22Rv1 (cell line): ENCODE data around the gene CST1.
"Not testable (repeated sequence)": the region's sequence is repeated elsewhere in the genome, so short reads cannot be mapped to it uniquely, and the experiment has no call there.

Experiments
- H3K27ac ChIP-seq: fragments of 450-650 bp; 2 replicates; pipeline ENCODE4 v1.5.1; 2017
- CTCF ChIP-seq: fragments of 450-650 bp; IDR thresholded peaks from 2 replicates; pipeline ENCODE4 v1.5.1; 2017; ENCODE audit warnings: mild to moderate bottlenecking
- ZFX ChIP-seq: fragments of 450-650 bp; IDR thresholded peaks from 2 replicates; pipeline ENCODE4 v1.6.1; 2017; ENCODE audit warnings: antibody characterized with exemption, borderline replicate concordance

Gene CST1

GRCh38 chr20:23727016-23727415 is 23.7 kb downstream of the CST1 start:
- H3K27ac ChIP-seq: no peak overlapping the region
- TF ChIP-seq CTCF: no peak
- no peak for TF ChIP-seq ZFX

DNA sequence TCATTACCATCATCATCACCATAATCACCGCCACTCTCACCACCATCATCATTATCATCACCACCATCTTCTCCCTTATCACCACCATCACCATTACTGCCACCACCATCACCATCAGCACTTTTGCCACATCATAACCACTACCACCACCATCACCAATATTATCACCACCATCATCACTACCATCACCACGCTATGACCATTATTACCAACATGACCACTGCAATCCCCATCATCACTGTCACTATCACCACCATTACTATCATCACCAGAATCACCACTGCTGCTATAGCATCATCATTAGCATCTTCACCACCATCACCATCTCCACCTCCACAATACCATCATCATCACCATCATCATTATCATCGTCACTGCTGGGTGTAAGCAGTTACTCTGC is 25.6 kb downstream of the CST1 start:
- TF ChIP-seq ZFX: no peak
- TF ChIP-seq CTCF: no peak
- H3K27ac ChIP-seq: no peak overlapping the region

GRCh38 chr20:23723659-23724307 is 27.0 kb downstream of the CST1 start:
- H3K27ac ChIP-seq: not testable (repeated sequence)
- TF ChIP-seq CTCF: peak; percentile 77

DNA sequence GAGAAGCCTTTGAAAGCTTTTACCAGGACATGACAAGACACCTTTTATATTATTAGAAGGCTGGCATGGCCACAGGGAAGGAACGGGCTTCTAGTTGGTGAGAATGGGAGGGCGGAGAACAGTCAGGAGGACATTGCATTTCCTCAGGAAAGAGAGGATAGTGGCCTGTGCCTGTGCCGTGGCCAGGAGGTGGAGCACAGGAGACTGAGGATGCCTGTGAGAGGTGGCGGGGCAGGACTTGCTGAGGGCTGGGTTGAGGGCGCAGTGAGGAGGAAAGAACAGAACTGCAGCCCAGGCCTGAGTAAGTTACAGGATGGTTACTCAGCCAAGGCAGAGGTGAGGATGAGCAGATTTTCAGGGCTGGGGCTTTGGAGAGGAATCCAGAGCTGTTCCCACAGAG is 27.9 kb downstream of the CST1 start:
- not testable (repeated sequence) for H3K27ac ChIP-seq

DNA sequence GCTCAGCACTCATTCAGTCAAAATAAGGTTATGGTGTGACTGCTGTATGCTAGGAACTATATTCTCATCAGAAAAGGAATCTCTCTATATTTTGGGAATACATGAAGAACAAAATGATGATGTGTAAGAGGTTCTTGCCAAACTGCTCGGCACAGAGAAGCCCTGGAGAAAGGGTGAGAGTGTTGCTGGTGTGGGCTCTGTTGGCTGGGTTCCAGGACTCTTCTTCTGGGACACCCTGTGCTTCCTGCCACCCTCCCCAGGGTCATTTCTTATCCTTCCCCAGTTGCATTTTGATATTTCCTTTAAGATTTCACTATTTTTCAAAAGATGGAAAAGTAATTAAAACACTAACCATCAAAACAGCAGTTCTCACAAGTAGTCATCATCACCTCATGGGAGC is 28.8 kb downstream of the CST1 start:
- TF ChIP-seq CTCF (no peak), ZFX (no peak)
- H3K27ac ChIP-seq: no peak overlapping the region

DNA sequence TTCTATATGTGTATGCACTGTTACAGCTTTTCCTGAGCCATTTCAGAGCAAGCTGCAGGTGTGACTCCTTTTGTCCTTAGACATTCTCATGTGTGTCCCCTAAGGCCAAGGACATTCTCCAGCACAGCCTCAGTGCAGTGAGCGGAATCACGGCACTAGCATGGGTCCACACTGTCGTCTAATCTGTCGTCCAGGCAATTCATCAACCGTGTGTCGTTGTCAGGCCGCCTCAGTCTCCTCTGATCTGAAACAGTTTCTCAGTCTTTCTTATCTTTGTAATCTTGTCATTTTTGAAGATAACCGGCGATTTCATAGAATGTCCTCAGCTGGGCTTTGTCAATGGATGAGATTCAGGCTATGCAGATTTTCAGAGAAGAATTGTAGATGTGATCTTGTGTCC is 31.4 kb downstream of the CST1 start:
- H3K27ac ChIP-seq: not testable (repeated sequence)

GRCh38 chr20:23711778-23712177 is 39.0 kb downstream of the CST1 start:
- H3K27ac ChIP-seq: not testable (repeated sequence)

DNA sequence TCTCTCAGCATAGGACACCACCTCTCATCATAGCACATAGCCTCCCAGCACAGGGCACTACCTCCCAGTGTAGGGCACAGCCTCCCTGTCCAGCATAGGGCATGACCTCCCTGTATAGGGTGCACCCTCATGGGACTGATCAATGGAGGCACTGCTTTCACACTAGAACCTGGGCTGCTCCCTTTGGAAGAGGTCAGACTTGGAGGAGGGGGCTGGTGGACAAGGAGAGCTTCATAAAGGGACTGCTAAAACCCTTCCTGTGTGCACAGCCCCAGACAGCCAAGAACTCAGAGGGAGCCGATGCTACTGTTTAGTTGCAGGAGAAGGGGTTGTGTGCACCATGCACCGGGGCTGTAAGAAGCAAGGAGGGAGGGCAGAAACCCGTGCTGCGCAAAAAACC is 40.0 kb downstream of the CST1 start:
- H3K27ac ChIP-seq: no peak overlapping the region
- TF ChIP-seq ZFX (no peak), CTCF (no peak)

DNA sequence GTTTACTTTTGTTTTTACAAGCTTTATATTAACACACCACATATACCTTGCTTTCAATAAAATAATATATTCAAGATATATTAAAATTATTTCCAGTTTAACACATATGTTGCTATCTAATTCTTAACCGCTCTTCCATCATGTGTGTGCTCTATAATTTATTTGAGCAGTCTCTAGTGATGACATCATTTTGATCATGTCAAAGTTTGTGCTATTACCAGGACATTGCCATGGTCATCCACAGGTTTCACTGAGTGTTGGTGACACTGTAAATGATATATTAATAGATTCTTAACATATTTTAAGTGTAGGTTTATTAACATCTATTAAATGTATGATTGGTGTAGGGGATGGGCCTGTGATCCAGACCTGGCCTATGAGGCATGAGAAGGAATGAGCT is 44.8 kb downstream of the CST1 start:
- H3K27ac ChIP-seq: no peak overlapping the region
- TF ChIP-seq ZFX: no peak
- TF ChIP-seq CTCF: no peak
